ENCODE results near the gene GPR89A. TPM values are rescaled to one million over a fixed set of nuclear protein-coding genes. Genes with fewer than 3 reads are reported as not detected.
"Not testable (repeated sequence)": the region's sequence is repeated elsewhere in the genome, so short reads cannot be mapped to it uniquely, and the experiment has no call there.

The GPR89A gene
- total RNA-seq (2014; rRNA removed; shearing (Covaris generic)): 20.9 and 23.4 TPM in 2 replicates

- peak; percentile 87 for DNase-seq (ENCODE audit: low read depth)
These were observed at the start of gene GPR89A for GRCh38 chr1:145607833-145608733. TSS of gene GPR89A (plus strand) at chr1:145607988. CDS start at chr1:145608134, 146 bp downstream.

DNA sequence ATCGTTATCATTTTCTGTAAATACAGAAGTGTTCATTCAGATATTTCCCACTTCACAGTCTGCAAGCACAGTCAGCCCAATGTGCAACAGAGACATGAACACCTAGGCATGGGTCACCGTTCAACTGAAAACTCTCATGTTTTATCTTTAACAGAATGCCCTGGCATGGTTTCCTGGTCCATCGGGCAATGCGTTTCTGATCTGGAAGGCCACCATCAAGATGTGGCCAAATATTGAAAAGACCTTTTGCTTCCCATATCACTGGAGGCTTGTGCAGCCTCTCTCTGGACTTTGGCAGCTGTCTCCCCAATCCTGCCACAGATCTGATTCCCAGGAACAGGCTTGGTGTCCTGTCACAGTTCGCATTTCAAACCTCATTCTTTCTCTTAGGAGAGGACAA, 21.0 kb upstream of the GPR89A start:
- not testable (repeated sequence) for DNase-seq (ENCODE audit: low read depth)

- DNase-seq (ENCODE audit: low read depth): not testable (repeated sequence)
These were observed 17.0 kb upstream of the GPR89A start for GRCh38 chr1:145590806-145591205.

GRCh38 chr1:145592347-145592746, 15.4 kb upstream of the GPR89A start:
- DNase-seq (ENCODE audit: low read depth): not testable (repeated sequence)

DNA sequence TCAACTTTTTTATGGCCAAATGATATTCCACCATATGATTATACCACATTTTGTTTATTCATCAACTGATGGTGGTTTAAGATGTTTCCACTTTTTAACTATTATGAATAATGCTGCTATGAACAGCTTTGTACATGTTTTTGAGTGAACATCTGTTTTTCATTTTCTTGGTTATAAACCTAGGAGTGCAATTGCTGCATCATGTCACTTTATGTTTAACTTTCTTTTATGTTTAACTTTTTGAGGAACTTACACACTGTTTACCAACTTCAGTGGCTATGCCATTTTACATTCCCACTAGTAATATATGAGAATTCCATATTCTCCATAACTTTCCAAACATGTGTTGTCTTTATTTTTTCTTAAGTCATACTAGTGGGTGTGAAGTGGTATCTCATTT, 12.4 kb upstream of the GPR89A start:
- DNase-seq (ENCODE audit: low read depth): not testable (repeated sequence)

GRCh38 chr1:145596236-145596635, 11.6 kb upstream of the GPR89A start:
- not testable (repeated sequence) for DNase-seq (ENCODE audit: low read depth)

DNA sequence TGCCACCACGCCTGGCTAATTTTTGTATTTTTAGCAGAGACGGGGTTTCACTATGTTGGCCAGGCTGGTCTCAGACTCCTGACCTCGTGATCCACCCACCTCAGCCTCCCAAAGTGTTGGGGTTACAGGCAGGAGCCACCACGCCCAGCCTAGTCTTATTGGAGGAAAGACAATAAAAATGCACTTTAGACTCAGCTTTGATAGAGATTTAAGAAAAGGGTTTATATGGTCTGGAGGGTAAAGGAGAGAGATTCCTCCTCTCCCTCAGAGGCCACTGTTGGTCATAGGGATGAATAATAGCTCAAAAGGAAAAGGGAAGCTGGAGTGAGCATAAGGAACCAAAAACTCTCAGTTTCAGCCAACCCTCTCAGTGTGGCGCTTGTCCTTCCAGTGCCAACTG, 8.4 kb upstream of the GPR89A start:
- DNase-seq (ENCODE audit: low read depth): not testable (repeated sequence)

DNA sequence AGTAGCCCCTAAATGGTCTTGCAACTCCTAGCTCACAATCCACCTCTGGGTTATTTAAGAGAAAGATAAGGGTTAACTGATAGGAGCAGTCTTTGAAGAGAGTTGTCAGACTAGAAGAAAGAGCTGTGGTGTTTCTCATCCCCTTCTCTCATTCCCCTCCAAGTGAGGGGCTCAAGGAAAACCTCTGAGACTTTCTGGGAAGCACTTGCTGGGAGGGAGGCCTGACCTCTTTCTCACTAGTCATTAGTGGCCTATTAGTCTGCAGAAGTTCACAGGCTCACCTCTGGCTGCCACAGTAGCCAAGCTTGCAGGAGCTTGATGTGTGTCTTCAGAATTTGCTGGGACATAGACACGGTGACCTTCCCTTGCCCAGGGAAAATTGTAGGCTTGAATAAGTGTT, 6.2 kb upstream of the GPR89A start:
- DNase-seq (ENCODE audit: low read depth): no peak

DNA sequence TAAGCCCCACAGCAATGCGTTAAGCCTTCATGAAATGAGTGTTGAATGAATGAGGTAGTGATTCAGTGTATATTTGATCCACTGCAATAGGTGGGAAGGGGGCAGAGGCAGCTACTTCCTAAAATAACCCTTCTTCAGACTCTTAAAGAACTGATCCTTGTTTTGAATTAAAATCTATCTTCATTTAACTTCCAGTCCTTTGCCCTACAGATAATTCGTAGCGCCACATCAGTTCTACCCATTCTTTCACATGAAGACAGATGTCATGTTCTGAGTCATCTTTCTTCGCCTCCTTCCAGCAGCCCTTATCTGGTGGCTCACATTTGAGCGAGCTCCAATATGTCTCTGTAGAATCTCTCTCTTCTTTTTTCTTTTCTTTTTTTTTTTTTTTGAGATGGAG, 948 bp upstream of the GPR89A start:
- DNase-seq (ENCODE audit: low read depth): not testable (repeated sequence)

DNA sequence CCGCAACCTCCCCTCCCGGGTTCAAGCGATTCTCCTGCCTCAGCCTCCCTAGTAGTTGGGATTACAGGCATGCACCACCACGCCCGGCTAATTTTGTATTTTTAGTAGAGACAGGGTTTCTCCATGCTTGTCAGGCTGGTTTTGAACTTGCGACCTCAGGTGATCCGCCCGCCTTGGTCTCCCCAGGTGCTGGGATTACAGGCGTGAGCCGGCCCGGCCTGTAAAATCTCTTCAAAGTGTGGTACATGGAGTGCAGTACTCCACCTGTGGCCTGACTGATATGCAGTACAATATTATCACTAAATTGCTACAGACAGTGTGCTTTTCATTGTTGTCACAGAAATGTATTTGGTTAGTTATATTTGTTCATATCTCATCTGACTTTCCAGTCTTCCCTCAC, 499 bp upstream of the GPR89A start:
- DNase-seq (ENCODE audit: low read depth): not testable (repeated sequence)

- not testable (repeated sequence) for DNase-seq (ENCODE audit: low read depth)
These were observed 3.0 kb downstream of the GPR89A start for GRCh38 chr1:145610744-145611143.

- DNase-seq (ENCODE audit: low read depth): not testable (repeated sequence)
These were observed 12.3 kb downstream of the GPR89A start for GRCh38 chr1:145620073-145620472.

- DNase-seq (ENCODE audit: low read depth): not testable (repeated sequence)
These were observed 14.4 kb downstream of the GPR89A start for GRCh38 chr1:145622177-145622576.

GRCh38 chr1:145636237-145636636, 28.4 kb downstream of the GPR89A start:
- not testable (repeated sequence) for DNase-seq (ENCODE audit: low read depth)

- DNase-seq (ENCODE audit: low read depth): not testable (repeated sequence)
These were observed 34.1 kb downstream of the GPR89A start for GRCh38 chr1:145641886-145642285.

DNA sequence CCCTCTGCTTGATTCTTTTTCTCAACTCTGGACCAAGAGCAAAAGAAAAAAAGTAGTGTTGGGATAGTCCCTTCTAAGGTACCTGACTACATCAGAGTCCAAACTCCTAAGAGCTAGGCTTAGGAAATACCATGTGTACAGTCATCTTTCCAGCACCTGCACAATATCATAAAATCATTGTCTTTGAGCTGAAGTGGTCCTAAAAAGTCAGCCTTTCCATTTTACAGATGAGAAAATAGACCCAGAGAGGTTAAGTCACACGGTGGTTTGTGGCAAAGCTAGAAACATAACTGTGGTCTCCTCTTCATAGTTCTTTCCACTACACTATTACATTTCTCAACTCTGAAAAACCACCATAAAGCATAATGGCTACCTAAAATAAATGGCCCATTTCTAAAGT, 36.2 kb downstream of the GPR89A start:
- DNase-seq (ENCODE audit: low read depth): not testable (repeated sequence)

DNA sequence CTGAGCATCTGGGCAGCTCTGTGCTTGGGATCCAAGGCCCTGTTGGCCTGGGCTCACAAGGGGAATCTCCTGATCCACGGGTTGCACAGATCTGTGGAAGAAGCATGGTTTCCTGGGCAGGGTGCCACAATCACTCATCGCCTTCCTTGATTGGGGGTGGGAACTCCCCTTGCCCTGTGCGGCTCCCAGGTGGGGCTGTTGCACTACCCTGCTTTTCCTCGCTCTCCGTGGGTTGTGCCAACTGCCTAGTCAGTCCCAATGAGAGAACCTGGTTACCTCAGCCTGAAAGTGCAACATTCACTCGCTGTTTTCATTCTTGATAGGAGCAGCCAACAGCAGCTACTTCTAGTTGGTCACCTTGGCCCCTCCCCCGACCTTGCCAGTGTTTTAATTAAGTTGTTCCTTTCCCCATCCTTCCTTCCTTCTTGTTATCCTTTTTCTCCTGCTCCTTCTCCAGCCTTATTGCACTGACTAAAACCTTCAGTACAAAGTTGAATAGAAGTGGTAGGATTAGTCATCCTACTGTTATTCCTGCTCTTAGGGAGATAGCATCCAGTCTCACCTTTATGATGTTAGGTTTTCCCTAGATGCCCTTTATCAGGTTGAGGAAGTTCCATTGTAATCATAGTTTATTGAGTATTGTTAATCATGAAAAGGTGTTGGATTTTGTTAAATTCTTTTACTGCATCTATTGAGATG, 48.6 kb downstream of the GPR89A start:
- DNase-seq (ENCODE audit: low read depth): not testable (repeated sequence)

GRCh38 chr1:145662502-145662901, 54.7 kb downstream of the GPR89A start:
- DNase-seq (ENCODE audit: low read depth): not testable (repeated sequence)

DNA sequence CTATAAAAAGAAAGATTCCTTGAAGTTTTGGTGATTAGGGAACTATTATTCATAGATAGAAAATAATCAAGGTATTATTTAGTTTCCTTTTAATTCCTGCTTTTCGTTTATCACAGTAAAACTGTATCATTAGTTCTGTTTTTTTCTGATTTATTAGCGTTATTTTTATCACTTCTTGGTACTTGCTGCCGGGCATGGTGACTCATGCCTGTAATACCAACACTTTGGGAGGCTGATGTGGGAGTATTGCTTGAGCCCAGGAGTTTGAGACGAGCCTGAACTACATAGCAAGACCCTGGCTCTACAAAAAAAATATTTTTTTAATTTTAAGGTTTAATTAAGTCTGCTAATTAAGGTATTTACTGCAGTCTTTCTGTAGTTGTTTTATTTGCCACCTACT, 57.2 kb downstream of the GPR89A start:
- DNase-seq (ENCODE audit: low read depth): peak; percentile 20

GRCh38 chr1:145670995-145671745, 63.4 kb downstream of the GPR89A start:
- not testable (repeated sequence) for DNase-seq (ENCODE audit: low read depth)

DNA sequence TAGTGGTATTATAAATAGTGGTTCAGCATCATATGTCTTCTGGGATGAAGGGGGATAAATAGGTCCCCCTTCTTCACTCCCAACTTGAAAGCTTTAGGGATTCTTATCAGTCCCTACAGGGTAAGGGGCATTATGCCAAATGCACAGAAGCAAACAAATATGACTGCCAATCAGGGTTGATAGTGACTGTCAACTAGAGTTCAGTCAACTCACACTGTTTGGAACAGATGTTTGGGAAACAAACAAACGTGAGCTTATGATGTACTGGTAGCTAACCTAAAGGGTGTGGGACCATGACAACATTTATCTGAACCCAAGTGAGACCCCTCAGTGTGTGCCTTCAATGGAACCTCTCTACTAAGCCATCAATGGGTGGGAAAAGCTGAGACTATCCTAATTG, 65.4 kb downstream of the GPR89A start:
- DNase-seq (ENCODE audit: low read depth): not testable (repeated sequence)

GRCh38 chr1:145684858-145685257, 77.1 kb downstream of the GPR89A start:
- not testable (repeated sequence) for DNase-seq (ENCODE audit: low read depth)

Measured in RPMI7951 (cell line).